OCI-LY7 (cell line): Measurements from ENCODE around the gene MGMT. TPM values are rescaled to one million over a fixed set of nuclear protein-coding genes. Genes with fewer than 3 reads are reported as not detected.

Experiments used
- BruUV-seq: library from RNA; stranded (reverse); fragments of 400-500 nt; replicated peaks from 2 replicates; lab custom pipeline; 2021; lab: Mats Ljungman, UMichigan
- CTCF ChIA-PET: fragments of 300-600 bp; sonication (Branson Sonifier 250); formaldehyde crosslinking; loops from one replicate; lab custom pipeline; 2022; ENCODE audit warnings: antibody characterized with exemption; ENCODE audit not compliant: unreplicated experiment; lab: Charles Lee
- POLR2A ChIA-PET: fragments of 300-600 bp; sonication (Branson Sonifier 250); formaldehyde crosslinking; loops from one replicate; lab custom pipeline; 2022; ENCODE audit warnings: antibody characterized with exemption; lab: Charles Lee
- DNase-seq: peaks from one replicate; pipeline ENCODE4 v3.0.0-alpha.2; 2015; ENCODE audit warnings: low spot score
- H2AFZ ChIP-seq: fragments of 200-600 bp; sonication (generic), shearing (Covaris generic); 2 replicates; pipeline ENCODE4 v1.6.1; 2014; ENCODE audit warnings: mild to moderate bottlenecking, antibody characterized with exemption, low read length, moderate library complexity
- H3K27ac ChIP-seq: fragments of 200-600 bp; sonication (generic); 2 replicates; pipeline ENCODE4 v1.5.1; 2014; ENCODE audit warnings: mixed run types, low read depth, mild to moderate bottlenecking, moderate library complexity, low read length, inconsistent platforms; ENCODE audit not compliant: poor library complexity, severe bottlenecking
- H3K36me3 ChIP-seq: fragments of 200-600 bp; sonication (generic); 2 replicates; pipeline ENCODE4 v1.6.1; 2014; ENCODE audit warnings: mild to moderate bottlenecking, antibody characterized with exemption, low read length, moderate library complexity, mixed read lengths; ENCODE audit not compliant: insufficient read depth
- H3K4me1 ChIP-seq: fragments of 200-600 bp; sonication (generic); 2 replicates; pipeline ENCODE4 v1.5.1; 2014; ENCODE audit warnings: mild to moderate bottlenecking, low read length; ENCODE audit not compliant: insufficient read depth, poor library complexity, severe bottlenecking
- H3K4me2 ChIP-seq: fragments of 200-600 bp; sonication (generic); 2 replicates; pipeline ENCODE4 v1.6.1; 2014; ENCODE audit warnings: mild to moderate bottlenecking, low read length
- H3K4me3 ChIP-seq: fragments of 200-600 bp; sonication (generic); 2 replicates; pipeline ENCODE4 v1.5.1; 2014; ENCODE audit warnings: mild to moderate bottlenecking, low read depth, low read length; ENCODE audit not compliant: poor library complexity, severe bottlenecking
- H3K79me2 ChIP-seq: fragments of 200-600 bp; sonication (generic); 2 replicates; pipeline ENCODE4 v1.6.1; 2016; ENCODE audit warnings: low read depth, mild to moderate bottlenecking, low read length, moderate library complexity, mixed read lengths; ENCODE audit not compliant: insufficient read depth
- H3K9me2 ChIP-seq: fragments of 200-600 bp; sonication (generic); 2 replicates; pipeline ENCODE4 v1.6.1; 2016; ENCODE audit warnings: mild to moderate bottlenecking, low read length, mixed read lengths; ENCODE audit not compliant: insufficient read depth
- H3K9me3 ChIP-seq: fragments of 200-600 bp; sonication (generic); 2 replicates; pipeline ENCODE4 v1.6.1; 2014; ENCODE audit warnings: mild to moderate bottlenecking, mixed run types, low read length, mixed read lengths
- H4K20me1 ChIP-seq: fragments of 200-600 bp; sonication (generic); 2 replicates; pipeline ENCODE4 v1.6.1; 2014; ENCODE audit warnings: mild to moderate bottlenecking, antibody characterized with exemption, low read length, moderate library complexity, mixed read lengths; ENCODE audit not compliant: insufficient read depth
- EZH2phosphoT487 ChIP-seq: fragments of 200-600 bp; sonication (generic); IDR thresholded peaks from 2 replicates; pipeline ENCODE4 v1.6.1; 2018; ENCODE audit warnings: low read depth, borderline replicate concordance, mild to moderate bottlenecking, mixed run types, antibody characterized with exemption, low read length, moderate library complexity, mixed read lengths
- intact Hi-C: fragments of 100-400 bp; cut with micrococcal nuclease; formaldehyde crosslinking; loops from one replicate; pipeline ENCODE4 v1.10.0; 2022; ENCODE audit not compliant: unreplicated experiment
- total RNA-seq, 2 experiments: library from RNA; depleted of rRNA in 1 of 2; stranded (reverse); fragments of >200 nt in 1 of 2; shearing (Covaris generic) in 1 of 2; gene quantifications; 2 replicates each; pipeline ENCODE4 v1.2.3, GENCODE V29; 2014 to 2022
- TF ChIP-seq, protein P1 (sequence below): fragments of 200-600 bp; sonication (generic); conservative IDR thresholded peaks from 2 replicates; pipeline ENCODE4 v1.5.1; 2014; ENCODE audit warnings: mild to moderate bottlenecking, antibody characterized with exemption, low read length, moderate library complexity, mixed read lengths

Gene MGMT
- total RNA-seq, 2 experiments from 2014 or later, result 19.7 to 25.0 TPM

- no peaks in the 10 kb centered on the region for H3K79me2 ChIP-seq
- no peaks in the 10 kb centered on the region for H3K4me1 ChIP-seq
- intact Hi-C loops, result no loop called here
- no peak overlapping the region for H3K27ac ChIP-seq
- H4K20me1 ChIP-seq, result no peaks in the 10 kb centered on the region; the same call in 1 of the 2 replicates
- BruUV-seq, result no TSS peak
- no peak for DNase-seq
- H3K9me2 ChIP-seq, result no peaks in the 10 kb centered on the region
- no peak overlapping the region for H2AFZ ChIP-seq
- H3K36me3 ChIP-seq, result no peaks in the 10 kb centered on the region
- TF ChIP-seq, protein P1, sequence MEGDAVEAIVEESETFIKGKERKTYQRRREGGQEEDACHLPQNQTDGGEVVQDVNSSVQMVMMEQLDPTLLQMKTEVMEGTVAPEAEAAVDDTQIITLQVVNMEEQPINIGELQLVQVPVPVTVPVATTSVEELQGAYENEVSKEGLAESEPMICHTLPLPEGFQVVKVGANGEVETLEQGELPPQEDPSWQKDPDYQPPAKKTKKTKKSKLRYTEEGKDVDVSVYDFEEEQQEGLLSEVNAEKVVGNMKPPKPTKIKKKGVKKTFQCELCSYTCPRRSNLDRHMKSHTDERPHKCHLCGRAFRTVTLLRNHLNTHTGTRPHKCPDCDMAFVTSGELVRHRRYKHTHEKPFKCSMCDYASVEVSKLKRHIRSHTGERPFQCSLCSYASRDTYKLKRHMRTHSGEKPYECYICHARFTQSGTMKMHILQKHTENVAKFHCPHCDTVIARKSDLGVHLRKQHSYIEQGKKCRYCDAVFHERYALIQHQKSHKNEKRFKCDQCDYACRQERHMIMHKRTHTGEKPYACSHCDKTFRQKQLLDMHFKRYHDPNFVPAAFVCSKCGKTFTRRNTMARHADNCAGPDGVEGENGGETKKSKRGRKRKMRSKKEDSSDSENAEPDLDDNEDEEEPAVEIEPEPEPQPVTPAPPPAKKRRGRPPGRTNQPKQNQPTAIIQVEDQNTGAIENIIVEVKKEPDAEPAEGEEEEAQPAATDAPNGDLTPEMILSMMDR, result no peak
- no peak for TF ChIP-seq EZH2phosphoT487
- CTCF ChIA-PET, result no interaction called here
- POLR2A ChIA-PET, result no interaction called here
- H3K9me3 ChIP-seq, result no peaks in the 10 kb centered on the region
- H3K4me2 ChIP-seq, result no peak overlapping the region
- H3K4me3 ChIP-seq, result no peak overlapping the region
Observed at GRCh38 chr10:129695671-129696070, 228.6 kb downstream of the MGMT start.

DNA sequence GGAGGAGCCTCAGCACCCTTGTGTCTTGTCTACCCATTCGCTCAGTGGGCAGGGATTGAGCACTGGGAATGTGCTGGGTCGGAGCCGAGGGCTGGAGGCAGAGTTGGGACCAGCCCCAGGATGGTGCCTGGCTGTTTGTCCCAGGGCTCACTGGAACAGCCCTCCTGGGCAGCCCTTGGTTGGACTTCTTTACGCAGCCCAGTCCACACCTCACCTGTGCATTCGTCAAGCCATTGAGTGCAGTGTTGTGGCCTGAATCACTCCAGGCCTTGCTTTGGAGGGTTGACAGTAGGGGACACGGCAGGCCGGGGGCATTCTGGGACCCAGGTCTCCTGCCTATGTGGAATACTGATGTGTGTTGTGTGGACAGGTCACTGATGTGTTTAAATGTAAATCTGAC lies 229.6 kb downstream of the MGMT start:
- Histone ChIP-seq H3K9me2 (no peaks in the 10 kb centered on the region), H3K4me3 (no peak overlapping the region), H3K36me3 (no peaks in the 10 kb centered on the region), H4K20me1 (no peaks in the 10 kb centered on the region; the same call in 1 of the 2 replicates), H3K9me3 (no peaks in the 10 kb centered on the region), H3K27ac (no peak overlapping the region), H3K4me2 (no peak overlapping the region), H2AFZ (no peak overlapping the region), H3K4me1 (no peaks in the 10 kb centered on the region), H3K79me2 (no peaks in the 10 kb centered on the region)
- TF ChIP-seq, protein P1, result no peak
- no peak for TF ChIP-seq EZH2phosphoT487
- intact Hi-C loops, result no loop called here
- BruUV-seq, result no TSS peak
- no peak for DNase-seq
- ChIA-PET POLR2A (no interaction called here), CTCF (no interaction called here)

DNA sequence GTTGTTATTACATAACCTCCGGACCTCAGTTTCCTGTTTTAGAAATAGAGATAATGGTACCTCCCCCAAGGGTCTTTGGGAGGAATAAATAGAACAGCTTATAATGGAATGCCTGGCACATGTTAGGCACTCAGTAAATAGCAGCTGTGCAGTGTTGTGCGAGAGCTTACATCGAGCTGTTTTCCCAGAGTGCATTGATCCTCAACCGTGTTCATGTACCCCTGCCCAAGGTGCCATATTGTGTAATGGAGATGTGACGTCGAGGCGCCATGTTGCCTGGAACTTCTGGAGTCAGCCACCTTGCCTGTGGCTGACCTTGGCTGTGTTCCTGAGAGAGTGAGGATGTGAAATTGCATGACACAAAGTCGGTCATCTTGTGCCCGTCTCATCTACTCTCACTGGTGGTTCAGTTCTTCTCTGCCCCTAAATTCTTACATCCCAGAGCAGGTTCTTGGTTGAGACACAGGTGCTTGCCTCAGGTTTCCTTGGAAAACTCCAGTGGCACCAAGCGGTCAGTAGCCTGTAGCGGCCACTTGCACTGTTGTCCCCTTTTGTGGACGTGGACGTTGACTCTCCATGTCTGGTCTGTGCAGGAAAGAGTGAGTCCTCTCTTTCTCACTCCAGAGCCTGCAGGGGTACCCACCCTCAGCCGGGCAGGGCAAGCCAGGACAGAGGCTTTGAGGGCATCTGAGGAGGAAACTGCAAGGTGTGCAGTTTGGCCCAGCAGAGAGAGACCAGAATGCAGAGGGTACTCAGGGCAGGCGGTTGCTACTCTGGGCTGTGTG lies 230.6 kb downstream of the MGMT start:
- POLR2A ChIA-PET, result interaction anchor here (0.7 kb wide), 1 partner anchor 103 kb away, joined by 3 read pairs; no protein-coding TSS in a partner anchor
- no peak for DNase-seq
- no peaks in the 10 kb centered on the region for H3K36me3 ChIP-seq
- no peaks in the 10 kb centered on the region for H3K9me3 ChIP-seq
- H3K4me3 ChIP-seq, result no peak overlapping the region
- no peaks in the 10 kb centered on the region for H3K79me2 ChIP-seq
- H3K4me2 ChIP-seq, result no peak overlapping the region
- CTCF ChIA-PET, result no interaction called here
- no peak overlapping the region for H2AFZ ChIP-seq
- BruUV-seq, result no TSS peak
- H3K27ac ChIP-seq, result no peak overlapping the region
- TF ChIP-seq, protein P1, result no peak
- no peak for TF ChIP-seq EZH2phosphoT487
- intact Hi-C loops, result no loop called here
- H3K9me2 ChIP-seq, result no peaks in the 10 kb centered on the region
- no peaks in the 10 kb centered on the region; the same call in 1 of the 2 replicates for H4K20me1 ChIP-seq
- no peaks in the 10 kb centered on the region for H3K4me1 ChIP-seq
